Memory B cell (primary cell): ENCODE measurements around the gene IQSEC1.

Experiments used
- ATAC-seq: fragments of 150-1000 bp; cut with Tn5 transposase; 2 replicates; pipeline ENCODE4 v1.10.0; 2021; ENCODE audit warnings: low read depth, mild to moderate bottlenecking, moderate library complexity
- DNase-seq, 2 donors: peaks; one replicate each; pipeline ENCODE4 v3.0.0; 2022; ENCODE audit warnings: low spot score in 2 of 2
- H3K27ac Mint-ChIP-seq: one replicate; pipeline ENCODE4 v1.8.0; 2022; ENCODE audit warnings: mild to moderate bottlenecking, moderate library complexity, mixed read lengths
- H3K27me3 Mint-ChIP-seq: one replicate; pipeline ENCODE4 v1.8.0; 2022; ENCODE audit warnings: mixed read lengths
- H3K36me3 Mint-ChIP-seq: one replicate; pipeline ENCODE4 v1.8.0; 2022; ENCODE audit warnings: mild to moderate bottlenecking, mixed read lengths
- H3K4me1 Mint-ChIP-seq: one replicate; pipeline ENCODE4 v1.8.0; 2022; ENCODE audit warnings: mixed read lengths
- H3K4me3 Mint-ChIP-seq: one replicate; pipeline ENCODE4 v1.8.0; 2022; ENCODE audit warnings: mild to moderate bottlenecking, moderate library complexity, mixed read lengths
- H3K9me3 Mint-ChIP-seq: one replicate; pipeline ENCODE4 v1.8.0; 2022; ENCODE audit warnings: mixed read lengths

IQSEC1 gene

DNA sequence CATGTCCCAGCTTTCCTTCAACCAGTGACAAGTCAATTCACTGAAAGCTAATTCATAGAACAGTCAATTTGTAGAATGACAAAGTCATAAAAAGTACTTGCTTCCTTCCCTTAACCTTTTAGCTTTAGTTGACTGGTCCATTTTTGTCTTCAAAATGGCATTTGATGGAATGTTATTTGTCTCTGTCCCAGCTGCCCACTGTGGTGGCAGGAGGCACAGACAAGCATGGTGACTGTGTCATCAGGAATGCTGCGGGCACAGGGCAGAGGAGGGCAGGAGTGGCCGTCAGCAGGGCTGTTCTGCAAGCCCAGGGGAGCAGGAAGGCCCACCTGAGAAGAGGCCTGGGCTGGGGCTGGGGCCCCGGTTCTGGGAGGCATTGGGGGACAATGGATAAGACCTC is 10.0 kb downstream of the IQSEC1 start:
- H3K36me3 Mint-ChIP-seq = peaks cover 10% of the 10 kb centered on the region
- no peaks in the 10 kb centered on the region for H3K27me3 Mint-ChIP-seq
- no peak overlapping the region for H3K4me3 Mint-ChIP-seq
- no peak overlapping the region for H3K27ac Mint-ChIP-seq
- ATAC-seq (no peak), DNase-seq (no peak)
- peaks cover 29% of the 10 kb centered on the region for H3K4me1 Mint-ChIP-seq
- no peaks in the 10 kb centered on the region for H3K9me3 Mint-ChIP-seq

DNA sequence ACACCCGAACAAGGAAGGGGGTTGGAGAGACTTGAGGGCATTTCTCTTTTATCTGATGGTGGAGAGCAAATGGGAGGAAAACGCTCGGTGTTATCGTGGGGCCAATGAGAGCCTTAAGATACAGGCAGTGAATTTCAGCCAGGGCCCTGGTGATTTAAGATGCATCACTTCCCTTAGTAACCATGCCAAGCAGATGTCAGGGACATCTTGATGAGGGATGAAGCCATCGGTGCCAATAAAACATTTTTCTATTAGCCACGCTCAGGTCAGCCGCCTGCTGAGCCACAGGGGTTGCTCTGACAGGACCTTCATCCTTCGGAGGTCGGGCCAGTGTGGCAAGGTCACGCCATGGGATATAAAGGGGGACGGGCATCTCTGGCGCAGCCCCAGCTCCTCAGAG is 10.6 kb downstream of the IQSEC1 start:
- DNase-seq (no peak), ATAC-seq (no peak)
- Mint-ChIP-seq H3K36me3 (peaks cover 10% of the 10 kb centered on the region), H3K4me3 (no peak overlapping the region), H3K27me3 (no peaks in the 10 kb centered on the region), H3K27ac (no peak overlapping the region), H3K4me1 (peaks cover 28% of the 10 kb centered on the region), H3K9me3 (no peaks in the 10 kb centered on the region)

DNA sequence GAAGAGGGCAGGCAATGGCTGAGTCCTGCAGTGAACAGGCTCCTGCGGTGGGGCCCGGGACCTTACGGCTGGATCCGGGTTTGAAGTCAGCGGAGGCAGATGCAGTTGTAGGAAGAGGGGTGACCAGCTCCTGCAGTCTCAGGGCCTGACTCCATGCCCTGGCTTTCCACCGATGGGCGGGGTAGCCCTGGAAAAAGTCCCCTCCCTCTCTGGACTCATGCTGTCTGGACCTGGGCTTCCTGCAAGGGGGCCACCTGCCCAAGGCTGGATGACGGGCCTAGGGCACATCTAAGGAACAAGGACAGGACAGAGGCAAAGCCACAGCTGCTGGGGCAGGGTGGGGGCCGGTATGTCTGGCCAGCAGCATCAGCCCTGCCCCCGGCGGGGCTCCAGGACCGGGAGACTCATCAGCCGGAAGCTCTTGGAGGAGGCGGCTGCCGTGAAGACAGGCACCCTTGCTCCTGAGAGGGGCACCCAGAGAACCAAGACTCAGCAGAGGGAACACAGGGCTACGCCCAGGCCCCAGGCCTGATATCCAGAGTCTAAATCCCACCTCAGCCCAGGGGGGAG is 12.8 kb downstream of the IQSEC1 start:
- Mint-ChIP-seq H3K27me3 (no peaks in the 10 kb centered on the region), H3K9me3 (no peaks in the 10 kb centered on the region), H3K4me3 (no peak overlapping the region), H3K36me3 (peaks cover 10% of the 10 kb centered on the region), H3K27ac (no peak overlapping the region), H3K4me1 (peaks cover 15% of the 10 kb centered on the region)
- DNase-seq (no peak), ATAC-seq (no peak)

DNA sequence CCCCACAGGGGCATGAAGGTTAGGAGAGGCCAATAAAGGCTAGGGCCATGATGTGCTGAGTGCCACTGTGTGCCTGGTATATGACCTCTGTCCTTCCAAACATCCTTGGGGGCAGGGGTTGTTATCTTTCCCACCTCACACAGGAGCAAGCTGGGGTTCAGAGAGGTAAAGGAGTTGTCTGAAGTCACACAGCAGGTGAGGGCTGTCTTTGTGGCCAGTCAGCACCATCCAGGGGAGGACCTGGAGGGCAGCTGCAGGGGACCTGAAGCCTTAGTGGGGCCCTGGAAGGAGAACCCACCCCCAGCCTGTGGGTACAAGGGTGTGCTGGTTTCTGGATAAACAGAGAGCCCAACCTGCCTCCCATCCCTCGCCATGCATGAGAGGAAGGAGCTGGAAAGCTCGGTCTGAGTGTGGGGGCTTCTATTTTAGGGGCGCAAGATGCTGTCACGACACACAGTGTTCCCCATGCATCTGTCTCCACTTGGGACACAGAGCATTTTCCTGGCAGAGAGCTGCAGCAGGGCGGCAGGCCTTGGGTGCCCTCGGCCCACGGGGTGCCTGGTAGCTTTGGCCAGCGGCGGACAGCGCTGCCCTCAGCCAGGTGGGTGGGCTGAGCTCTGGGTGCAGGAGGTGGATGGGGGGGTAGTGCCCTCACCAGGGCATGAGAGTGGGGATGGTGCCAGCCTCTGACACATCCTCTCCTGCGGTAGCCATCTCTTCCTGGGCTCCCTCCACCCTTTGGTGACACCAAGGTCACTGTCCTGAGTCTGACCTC is 14.7 kb downstream of the IQSEC1 start:
- H3K36me3 Mint-ChIP-seq = peaks cover 10% of the 10 kb centered on the region
- H3K9me3 Mint-ChIP-seq = no peaks in the 10 kb centered on the region
- H3K4me1 Mint-ChIP-seq = peaks cover 15% of the 10 kb centered on the region
- ATAC-seq (no peak), DNase-seq (no peak)
- no peaks in the 10 kb centered on the region for H3K27me3 Mint-ChIP-seq
- no peak overlapping the region for H3K27ac Mint-ChIP-seq
- H3K4me3 Mint-ChIP-seq = no peak overlapping the region

GRCh38 chr3:13057282-13058040 is 15.8 kb downstream of the IQSEC1 start:
- H3K36me3 Mint-ChIP-seq = peaks cover 6% of the 10 kb centered on the region
- no peaks in the 10 kb centered on the region for H3K9me3 Mint-ChIP-seq
- DNase-seq (no peak), ATAC-seq (no peak)
- H3K4me1 Mint-ChIP-seq = peaks cover 13% of the 10 kb centered on the region
- no peak overlapping the region for H3K27ac Mint-ChIP-seq
- no peaks in the 10 kb centered on the region for H3K27me3 Mint-ChIP-seq
- H3K4me3 Mint-ChIP-seq = no peak overlapping the region

GRCh38 chr3:13055634-13056033 is 17.6 kb downstream of the IQSEC1 start:
- H3K4me1 Mint-ChIP-seq = peaks cover 19% of the 10 kb centered on the region
- no peak for DNase-seq
- peaks cover 6% of the 10 kb centered on the region for H3K36me3 Mint-ChIP-seq
- no peaks in the 10 kb centered on the region for H3K9me3 Mint-ChIP-seq
- H3K27me3 Mint-ChIP-seq = no peaks in the 10 kb centered on the region
- ATAC-seq = no peak
- H3K4me3 Mint-ChIP-seq = no peak overlapping the region
- no peak overlapping the region for H3K27ac Mint-ChIP-seq

GRCh38 chr3:13054341-13055285 is 18.6 kb downstream of the IQSEC1 start:
- Mint-ChIP-seq H3K27me3 (no peaks in the 10 kb centered on the region), H3K9me3 (no peaks in the 10 kb centered on the region), H3K27ac (no peak overlapping the region), H3K36me3 (peaks cover 4% of the 10 kb centered on the region), H3K4me1 (peaks cover 14% of the 10 kb centered on the region), H3K4me3 (no peak overlapping the region)
- ATAC-seq (no peak), DNase-seq (no peak)

DNA sequence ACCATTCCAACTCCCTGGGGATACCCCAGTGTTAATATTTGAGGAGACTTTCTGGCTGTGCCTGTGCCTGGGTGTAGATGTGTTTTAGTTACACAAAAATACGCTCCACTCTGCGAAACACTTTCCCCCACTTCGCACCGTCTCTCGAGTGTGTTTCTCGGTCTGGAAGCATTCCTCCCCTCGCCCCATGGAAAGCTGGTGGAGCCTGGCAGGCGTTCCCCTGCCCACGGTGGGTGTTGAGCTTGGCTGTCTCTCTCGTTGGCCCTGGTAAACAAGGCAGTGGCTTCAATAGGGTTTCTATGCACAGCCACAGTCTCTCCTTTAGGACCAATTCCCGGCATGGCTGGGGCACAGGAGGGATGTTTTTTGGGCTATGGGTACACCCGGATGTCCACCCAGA is 19.3 kb downstream of the IQSEC1 start:
- H3K9me3 Mint-ChIP-seq = no peaks in the 10 kb centered on the region
- peaks cover 18% of the 10 kb centered on the region for H3K4me1 Mint-ChIP-seq
- DNase-seq (no peak), ATAC-seq (no peak)
- no peaks in the 10 kb centered on the region for H3K36me3 Mint-ChIP-seq
- H3K4me3 Mint-ChIP-seq = no peak overlapping the region
- H3K27me3 Mint-ChIP-seq = no peaks in the 10 kb centered on the region
- no peak overlapping the region for H3K27ac Mint-ChIP-seq

DNA sequence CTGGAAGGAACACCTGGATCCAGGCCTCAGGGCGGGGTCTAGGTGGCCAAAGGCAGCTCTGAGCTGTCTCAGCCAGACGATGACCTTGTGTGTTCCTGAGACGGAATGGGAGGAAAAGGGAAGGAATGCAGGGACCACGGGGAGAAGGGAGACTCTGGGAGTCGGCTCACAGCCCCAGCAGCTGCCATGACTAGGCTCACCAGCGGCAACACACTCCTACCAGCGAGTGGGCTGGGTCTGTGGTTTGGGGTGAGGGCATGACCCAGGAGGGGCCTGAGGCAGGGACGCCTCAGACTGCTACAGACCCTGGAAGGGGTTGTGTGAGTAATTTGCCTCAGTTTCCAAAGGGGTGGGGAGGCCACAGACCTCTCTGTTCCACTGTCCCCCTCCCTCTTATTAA is 19.8 kb downstream of the IQSEC1 start:
- Mint-ChIP-seq H3K27ac (no peak overlapping the region), H3K4me3 (no peak overlapping the region), H3K4me1 (peaks cover 23% of the 10 kb centered on the region), H3K9me3 (no peaks in the 10 kb centered on the region), H3K27me3 (no peaks in the 10 kb centered on the region), H3K36me3 (no peaks in the 10 kb centered on the region)
- DNase-seq (no peak), ATAC-seq (no peak)

DNA sequence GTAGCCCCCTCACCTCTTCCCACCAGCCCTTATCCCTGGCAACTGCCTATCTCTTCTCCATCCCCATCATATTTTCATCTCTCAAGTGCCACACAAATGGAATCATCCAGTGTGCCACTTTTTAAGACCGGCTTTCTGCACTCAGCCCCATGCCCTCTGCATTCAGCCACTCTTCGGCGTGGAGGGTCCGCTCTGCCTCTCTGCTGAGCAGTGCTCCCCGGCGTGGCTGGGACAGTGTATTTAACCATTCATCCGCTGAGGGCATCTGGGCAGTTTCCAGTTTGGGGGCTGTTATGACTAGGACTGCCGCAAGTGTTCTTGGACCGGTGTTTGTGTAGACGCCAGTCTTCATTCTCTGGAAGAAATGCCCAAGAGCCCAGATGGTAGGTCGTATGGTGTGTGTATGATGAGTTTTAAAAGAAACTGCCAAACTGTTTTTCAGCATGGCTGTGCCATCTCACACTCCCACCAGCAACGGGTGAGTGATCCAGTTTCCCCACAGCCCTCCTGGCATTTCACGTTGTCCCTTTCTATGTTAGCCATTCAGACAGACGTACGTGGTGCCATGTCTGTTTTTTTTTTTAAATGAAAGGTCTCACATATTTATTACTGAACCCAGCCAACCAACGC is 20.9 kb downstream of the IQSEC1 start:
- Mint-ChIP-seq H3K27me3 (no peaks in the 10 kb centered on the region), H3K27ac (no peak overlapping the region), H3K9me3 (no peaks in the 10 kb centered on the region), H3K4me1 (peaks cover 28% of the 10 kb centered on the region), H3K4me3 (no peak overlapping the region), H3K36me3 (no peaks in the 10 kb centered on the region)
- no peak for DNase-seq
- ATAC-seq = no peak

DNA sequence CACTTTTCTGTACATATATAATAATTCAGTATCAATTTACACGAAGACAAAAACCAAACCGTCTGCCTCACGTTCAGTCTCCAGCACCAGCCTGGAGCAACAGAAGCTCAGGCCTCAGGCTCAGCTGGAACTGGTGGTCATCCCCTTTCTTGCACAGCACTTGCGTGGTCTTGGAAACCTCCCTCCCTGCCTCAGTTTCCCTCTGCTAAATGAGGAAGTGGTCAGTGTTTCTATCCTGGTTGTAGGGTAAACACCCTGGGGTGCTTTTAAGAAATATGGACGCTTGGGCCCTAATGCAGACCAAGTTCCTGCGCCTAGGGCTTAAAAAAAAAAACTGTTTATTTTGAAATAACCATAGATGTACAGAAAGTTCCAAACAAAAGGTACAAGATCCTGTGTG is 21.6 kb downstream of the IQSEC1 start:
- no peaks in the 10 kb centered on the region for H3K36me3 Mint-ChIP-seq
- H3K4me1 Mint-ChIP-seq = peaks cover 31% of the 10 kb centered on the region
- no peak overlapping the region for H3K4me3 Mint-ChIP-seq
- no peaks in the 10 kb centered on the region for H3K9me3 Mint-ChIP-seq
- DNase-seq = no peak
- H3K27me3 Mint-ChIP-seq = no peaks in the 10 kb centered on the region
- no peak for ATAC-seq
- H3K27ac Mint-ChIP-seq = no peak overlapping the region

- no peak for ATAC-seq
- no peaks in the 10 kb centered on the region for H3K9me3 Mint-ChIP-seq
- no peak overlapping the region for H3K4me3 Mint-ChIP-seq
- no peak overlapping the region for H3K27ac Mint-ChIP-seq
- H3K36me3 Mint-ChIP-seq = no peaks in the 10 kb centered on the region
- DNase-seq = no peak
- peaks cover 35% of the 10 kb centered on the region for H3K4me1 Mint-ChIP-seq
- no peaks in the 10 kb centered on the region for H3K27me3 Mint-ChIP-seq
These were observed 22.2 kb downstream of the IQSEC1 start for GRCh38 chr3:13051066-13051465.

- ATAC-seq = no peak
These were observed 22.8 kb downstream of the IQSEC1 start for GRCh38 chr3:13050446-13050845.

More at GRCh38 chr3:13050446-13050845, 22.8 kb downstream of the IQSEC1 start:
- Mint-ChIP-seq H3K27me3 (no peaks in the 10 kb centered on the region), H3K36me3 (no peaks in the 10 kb centered on the region), H3K9me3 (no peaks in the 10 kb centered on the region), H3K27ac (no peak overlapping the region), H3K4me1 (peaks cover 41% of the 10 kb centered on the region), H3K4me3 (no peak overlapping the region)
- no peak for DNase-seq
